Hematopoietic multipotent progenitor cell treated with erythropoietin and hydrocortisone succinate and interleukin-3 and kit ligand, for 8 days (in vitro differentiated cells): ENCODE results near the gene GAS2.

ENCODE experiments used
- DNase-seq: peaks from one replicate; pipeline ENCODE4 v3.0.0-alpha.2; 2015

The GAS2 gene

GRCh38 chr11:22728600-22729389, 62.4 kb downstream of the GAS2 start:
- no peak for DNase-seq

DNA sequence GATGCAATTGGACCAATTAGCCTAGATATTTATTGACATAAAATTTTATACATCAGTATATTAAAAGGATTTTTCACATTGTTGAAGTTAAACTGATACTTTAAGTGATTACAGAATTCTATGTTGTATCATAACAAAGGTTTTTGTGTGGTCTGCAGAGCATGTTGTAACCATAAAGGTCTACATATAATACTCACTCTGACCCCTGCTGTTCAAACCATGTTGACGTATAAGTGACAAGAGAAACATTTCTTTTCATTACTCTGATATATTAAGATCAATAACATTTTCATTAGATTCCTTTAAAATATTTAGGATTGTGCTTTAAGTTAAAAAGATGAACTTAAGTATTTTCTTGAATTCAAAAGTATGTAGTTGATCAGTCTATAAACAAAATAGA, 63.9 kb downstream of the GAS2 start:
- DNase-seq: peak; percentile 23

GRCh38 chr11:22732588-22732987, 66.2 kb downstream of the GAS2 start:
- DNase-seq: no peak

- no peak for DNase-seq
Observed at GRCh38 chr11:22733475-22734248, 67.3 kb downstream of the GAS2 start.

GRCh38 chr11:22734628-22735345, 68.4 kb downstream of the GAS2 start:
- DNase-seq: peak; percentile 3

DNA sequence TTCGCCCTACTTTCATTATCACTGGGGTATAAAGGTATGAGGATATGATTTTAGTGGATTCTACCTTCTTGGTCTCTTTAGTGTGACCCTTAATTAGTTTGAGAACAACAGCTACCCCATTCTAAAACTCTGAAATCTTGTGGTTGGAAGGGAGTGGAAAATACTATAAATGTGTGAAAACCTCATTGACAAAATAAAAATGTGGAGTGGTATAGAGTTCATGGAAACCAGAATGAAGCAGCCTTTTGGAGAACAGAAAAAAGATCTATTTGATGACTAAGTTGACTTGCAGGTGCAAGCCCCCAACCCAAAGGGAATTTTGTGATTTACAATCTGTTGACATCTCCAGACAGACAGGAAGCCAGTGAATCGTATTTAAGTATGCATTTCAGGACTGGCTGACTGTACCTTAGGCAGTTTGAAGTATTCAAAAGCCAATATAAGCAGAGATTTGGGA, 75.8 kb downstream of the GAS2 start:
- no peak for DNase-seq

GRCh38 chr11:22749536-22749935, 83.1 kb downstream of the GAS2 start:
- DNase-seq: no peak

DNA sequence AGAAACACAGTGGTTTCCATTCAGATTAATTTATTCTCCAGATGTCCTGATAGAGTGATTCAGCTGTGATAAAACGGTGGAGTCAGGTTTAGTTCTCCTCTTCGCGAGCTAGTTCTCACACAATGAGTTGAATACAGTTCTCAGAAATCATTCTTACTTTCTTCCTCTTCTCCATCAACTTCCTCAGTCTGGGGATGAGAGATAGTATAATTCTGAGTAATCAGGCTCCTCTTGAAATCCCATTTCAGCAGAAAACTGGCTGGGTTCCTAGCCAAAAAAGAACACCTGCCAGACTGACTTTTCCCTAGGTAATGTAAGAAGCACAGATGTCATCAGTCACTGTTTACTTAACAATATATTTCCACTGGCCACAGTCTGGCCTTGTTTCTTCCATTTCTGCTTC, 86.5 kb downstream of the GAS2 start:
- DNase-seq: peak; percentile 31

DNA sequence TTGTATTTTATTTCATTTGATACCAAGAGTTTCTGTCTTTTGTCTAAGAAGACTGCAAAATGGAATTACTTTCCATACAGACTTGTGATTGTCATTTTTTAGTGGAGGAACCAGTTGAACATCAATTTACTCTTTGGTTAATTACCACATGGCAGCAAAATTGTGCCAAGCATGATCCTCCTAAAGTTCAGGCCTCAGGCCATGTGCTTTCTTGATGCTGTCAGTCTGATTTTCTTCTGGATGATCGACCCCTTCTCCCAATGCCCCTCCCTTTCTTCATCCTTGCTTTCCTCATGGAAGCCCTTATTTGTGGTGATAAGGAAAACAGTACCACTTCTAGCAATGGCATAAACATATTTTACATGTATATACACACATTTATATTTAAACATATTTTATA, 87.0 kb downstream of the GAS2 start:
- no peak for DNase-seq

DNA sequence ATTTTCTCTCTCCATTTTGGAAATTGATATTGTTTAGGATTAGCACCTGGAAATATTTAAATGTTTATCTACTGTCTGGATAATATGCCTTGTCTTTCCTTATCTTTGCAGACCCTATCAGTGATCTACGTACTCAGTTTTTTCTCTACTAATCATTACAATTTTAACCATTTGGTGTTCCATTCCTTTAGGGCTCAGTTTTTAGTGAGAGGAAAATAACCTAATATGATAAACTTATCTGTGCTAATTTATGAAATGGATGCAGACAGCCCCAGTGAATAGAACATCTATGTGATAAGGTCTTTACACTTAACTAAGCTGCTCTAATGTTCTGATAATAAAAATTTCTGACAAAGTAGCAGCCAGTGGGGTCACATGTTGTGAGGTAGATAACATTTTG, 94.7 kb downstream of the GAS2 start:
- DNase-seq: no peak

- no peak for DNase-seq
Observed at GRCh38 chr11:22763166-22763565, 96.8 kb downstream of the GAS2 start.

DNA sequence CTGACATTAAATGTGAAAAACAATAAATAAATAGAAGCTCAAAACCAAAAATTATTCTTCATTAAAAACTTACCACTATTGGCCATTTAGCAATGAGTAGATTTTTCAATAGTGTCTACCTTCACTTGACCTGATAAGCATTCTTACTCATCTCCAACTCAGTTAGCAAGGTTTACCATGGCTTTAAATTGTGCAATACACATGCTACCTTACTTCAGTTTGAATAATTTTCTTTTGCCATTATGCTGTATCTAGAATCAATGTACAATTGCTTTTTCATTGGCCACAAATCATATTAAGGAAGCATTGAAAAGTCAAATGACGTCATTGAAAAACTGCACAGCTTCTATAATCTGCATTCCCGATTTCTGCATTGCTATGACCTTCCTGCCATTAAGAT, 98.3 kb downstream of the GAS2 start:
- no peak for DNase-seq

DNA sequence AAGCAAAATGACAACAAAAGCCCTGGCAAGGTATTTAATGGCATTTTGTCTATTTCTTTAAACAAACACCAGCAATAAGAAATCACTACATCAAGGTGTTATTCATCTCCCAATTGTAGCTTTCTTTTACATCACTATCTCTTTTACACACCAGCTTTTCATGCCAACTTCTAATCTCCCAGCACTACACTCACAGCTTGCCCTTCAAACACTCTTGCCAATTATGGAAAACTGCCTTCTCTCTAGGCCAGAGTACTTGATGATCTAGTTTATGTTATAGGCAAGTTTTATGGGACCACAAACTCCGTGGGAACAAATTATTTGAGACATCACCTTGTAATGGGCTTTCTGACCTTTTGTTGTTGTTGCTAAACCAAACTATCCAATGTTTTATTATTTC, 101.9 kb downstream of the GAS2 start:
- no peak for DNase-seq

DNA sequence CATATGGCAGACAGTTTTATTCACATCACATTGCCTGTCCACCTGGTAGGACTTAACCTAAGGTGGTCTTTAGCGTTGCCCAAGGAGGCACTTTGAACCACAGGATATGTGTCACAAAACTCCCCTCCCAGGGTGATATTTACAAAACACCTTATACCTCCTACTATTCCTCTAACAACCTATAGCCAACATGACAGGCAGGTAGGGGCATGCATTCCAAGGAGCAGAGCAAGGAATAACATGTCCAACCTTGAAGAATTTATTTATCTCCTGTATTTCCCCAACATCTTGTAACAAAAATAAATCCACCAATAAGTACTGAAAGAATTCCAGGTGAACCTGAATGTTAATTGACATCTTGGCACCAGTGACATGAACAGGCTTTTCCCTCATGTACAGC, 102.7 kb downstream of the GAS2 start:
- no peak for DNase-seq

GRCh38 chr11:22774716-22775115, 108.3 kb downstream of the GAS2 start:
- no peak for DNase-seq

- DNase-seq: no peak
Observed at GRCh38 chr11:22775248-22775647, 108.8 kb downstream of the GAS2 start.

DNA sequence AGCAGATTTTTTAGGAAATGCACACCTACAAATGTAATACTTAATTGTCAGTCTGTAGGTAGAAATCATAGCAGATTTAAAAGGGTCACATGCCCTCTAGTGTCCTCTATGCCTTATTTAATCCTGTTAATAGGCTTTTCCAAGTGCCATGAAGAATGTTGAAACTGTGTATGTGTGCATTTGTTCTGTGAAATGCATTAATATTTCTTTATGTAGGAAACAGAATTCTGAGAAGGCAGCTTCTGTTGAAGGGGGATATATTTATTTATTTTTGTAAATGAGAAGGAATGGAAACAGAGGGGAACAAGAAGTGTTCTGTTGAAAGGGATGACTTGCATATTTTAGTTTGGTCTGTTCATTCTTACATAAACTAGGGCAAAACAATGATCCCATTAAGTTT, 112.2 kb downstream of the GAS2 start:
- peak; percentile 15 for DNase-seq

DNA sequence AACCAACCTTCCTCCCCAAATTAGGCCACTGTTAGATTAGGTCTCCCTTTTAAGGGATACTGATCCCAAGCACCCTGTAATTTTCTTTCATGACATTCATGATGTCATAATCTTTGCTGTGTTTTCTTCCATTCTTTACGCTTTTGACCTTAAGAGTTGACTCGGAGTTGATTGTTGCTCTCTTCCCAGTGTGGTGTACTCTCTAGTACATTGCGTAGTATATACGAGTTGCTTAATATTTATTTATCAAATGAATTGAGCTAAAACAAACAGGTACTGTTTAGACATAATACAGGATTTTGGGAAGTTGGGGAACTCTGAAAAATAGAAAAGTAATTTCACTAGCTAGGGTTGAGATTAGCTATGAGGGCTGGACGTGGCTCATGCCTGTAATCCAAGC, 113.4 kb downstream of the GAS2 start:
- DNase-seq: no peak

DNA sequence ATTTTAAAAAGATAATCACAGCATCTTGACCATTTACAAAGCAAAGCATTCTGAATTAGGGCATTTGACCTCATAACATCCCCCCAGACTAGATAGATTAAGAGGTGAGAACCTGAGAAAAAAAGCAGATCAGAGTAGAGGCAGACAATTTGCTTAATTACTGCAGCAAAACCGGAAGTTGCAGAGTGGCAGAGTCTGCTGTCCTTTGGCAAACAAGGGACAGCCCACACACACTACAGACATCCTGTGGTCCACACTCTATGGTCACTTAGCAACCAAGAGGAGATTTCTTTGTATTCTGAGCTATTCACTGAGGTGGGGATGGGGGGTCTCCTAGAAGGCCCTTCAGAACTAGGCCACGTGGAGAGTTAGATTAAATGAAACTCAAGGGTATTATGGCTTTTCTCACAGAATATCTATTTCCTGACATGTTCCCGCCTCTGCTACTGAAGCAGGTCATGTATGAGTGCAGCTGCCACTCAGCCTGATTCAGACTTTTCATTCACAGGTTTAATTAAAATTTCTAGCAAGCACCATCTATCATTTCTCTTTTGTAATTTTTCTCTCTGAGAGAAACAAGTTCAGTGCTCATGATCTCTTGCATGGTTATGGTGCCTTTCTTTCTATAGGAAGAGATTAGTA, 114.7 kb downstream of the GAS2 start:
- DNase-seq: no peak

DNA sequence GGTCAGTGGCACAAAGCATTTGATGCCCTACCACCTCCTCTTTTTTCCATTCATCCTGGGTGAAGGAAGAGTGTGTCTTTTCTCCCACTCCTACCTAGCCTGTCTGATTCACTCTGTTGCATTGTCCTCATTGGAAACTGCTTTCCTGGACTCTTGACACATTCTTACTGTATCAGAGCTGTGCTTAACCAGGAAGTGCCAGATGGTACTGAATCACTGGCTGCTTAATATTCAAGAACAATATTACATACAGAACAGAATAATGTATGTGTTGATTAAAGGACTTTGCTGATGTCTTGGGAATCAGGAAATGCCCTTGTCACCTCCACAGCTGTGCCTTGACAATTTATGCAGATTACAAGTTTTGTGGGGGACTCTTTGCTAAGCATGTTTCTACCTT, 118.8 kb downstream of the GAS2 start:
- no peak for DNase-seq

DNA sequence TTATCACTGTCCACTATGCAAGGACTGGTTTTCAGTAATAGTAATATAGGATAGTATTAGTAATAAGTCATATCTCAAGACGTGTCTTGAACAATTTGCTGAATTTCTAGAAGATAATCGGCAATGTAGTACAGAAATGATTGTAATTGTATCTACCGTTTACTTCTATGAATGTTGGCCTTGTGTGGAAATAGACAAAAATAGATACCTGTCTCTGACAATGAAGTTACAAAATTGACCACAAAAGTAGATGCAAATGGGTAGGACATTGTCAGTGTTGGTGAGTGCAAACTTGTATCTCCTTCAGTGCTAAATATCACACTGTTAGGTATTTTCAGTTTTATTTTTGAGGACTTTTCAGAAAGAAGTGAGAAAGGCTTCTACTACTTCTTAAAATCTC, 120.1 kb downstream of the GAS2 start:
- no peak for DNase-seq

GRCh38 chr11:22787055-22787454, 120.6 kb downstream of the GAS2 start:
- no peak for DNase-seq

DNA sequence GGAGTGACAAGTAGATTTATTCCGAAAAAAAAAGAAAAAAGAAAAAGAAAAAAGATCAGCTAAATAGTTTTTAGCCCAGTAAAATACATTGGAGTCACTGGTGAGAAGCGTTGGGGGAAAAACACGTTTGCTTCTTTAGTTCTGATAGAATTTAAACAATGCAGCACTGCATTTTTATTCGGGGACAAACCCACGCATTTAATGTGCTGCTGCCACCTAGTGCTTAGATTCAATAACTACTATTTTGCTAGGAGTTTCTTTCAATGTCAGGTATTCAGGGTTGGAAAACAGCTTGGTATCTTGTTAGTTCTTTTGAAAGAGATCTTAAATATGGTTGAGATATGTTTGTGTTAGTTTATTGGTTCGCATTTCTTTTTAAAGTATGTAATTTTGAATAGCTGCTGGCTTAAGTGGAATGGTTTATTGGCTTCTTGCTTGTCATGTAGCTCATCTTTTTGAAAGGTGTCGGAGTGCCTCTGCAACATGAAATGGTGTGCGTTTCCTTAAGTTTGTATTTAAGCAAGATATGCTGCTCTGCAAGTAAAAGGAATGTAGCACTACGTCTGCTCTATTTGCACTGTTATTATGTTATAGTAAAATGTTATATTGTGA, 121.2 kb downstream of the GAS2 start:
- DNase-seq: peak; percentile 61
